Measurements from ENCODE around the gene FAXC. TPM values are rescaled to one million over a fixed set of nuclear protein-coding genes. Genes with fewer than 3 reads are reported as not detected.

Gene FAXC
- 54.1 TPM for total RNA-seq

DNA sequence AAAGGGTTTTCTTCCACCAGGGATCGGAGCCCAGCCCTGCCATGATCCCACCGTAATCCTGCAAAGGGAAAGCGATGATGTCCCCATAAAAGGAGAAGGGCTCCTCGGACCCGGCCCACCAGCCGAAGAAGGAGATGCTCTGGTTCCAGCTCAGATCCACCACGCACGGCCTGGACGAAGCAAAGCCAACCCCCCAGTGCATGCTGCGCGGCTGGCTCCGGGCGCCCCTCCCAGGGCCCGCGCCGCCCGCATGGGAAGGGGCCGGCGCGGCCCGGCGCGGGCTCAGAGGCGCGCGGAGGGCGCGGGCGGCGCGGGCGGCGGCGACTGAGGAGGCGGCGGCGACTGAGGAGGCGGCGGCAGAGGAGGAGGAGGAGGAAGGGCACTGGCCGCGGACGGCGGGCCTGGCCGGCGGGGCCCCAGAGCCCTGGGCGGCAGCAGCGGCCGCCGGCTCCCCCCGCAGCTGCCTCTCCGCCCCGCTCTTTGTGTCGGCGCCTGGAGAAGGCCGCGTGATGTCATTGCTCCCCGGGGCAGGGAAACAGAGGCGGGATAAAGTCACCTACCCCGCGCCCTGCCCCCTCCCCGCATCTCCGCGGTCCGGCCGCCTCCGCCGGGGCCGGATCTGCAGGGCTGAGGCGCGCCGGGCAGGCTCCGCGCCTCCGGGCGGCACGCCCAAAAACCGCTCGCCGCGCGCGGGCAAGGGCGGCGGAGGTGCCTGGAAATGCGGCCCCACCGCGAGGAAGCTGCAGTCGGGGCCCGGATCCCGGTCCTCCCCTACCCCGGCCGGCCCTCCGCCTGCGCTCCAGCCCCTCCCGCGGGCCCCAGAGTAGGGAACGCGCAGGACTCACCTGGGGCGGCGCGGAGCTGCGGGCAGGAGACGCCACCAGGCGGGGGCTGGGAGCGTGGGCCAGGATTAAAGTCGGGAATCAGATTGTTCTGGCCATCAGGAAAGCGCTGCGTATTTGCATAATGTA, at the start of gene FAXC:
TSS of gene FAXC (minus strand) at position 504 of the 971 bp plus-strand sequence. CDS start at position 202, 302 bp downstream.

DNA sequence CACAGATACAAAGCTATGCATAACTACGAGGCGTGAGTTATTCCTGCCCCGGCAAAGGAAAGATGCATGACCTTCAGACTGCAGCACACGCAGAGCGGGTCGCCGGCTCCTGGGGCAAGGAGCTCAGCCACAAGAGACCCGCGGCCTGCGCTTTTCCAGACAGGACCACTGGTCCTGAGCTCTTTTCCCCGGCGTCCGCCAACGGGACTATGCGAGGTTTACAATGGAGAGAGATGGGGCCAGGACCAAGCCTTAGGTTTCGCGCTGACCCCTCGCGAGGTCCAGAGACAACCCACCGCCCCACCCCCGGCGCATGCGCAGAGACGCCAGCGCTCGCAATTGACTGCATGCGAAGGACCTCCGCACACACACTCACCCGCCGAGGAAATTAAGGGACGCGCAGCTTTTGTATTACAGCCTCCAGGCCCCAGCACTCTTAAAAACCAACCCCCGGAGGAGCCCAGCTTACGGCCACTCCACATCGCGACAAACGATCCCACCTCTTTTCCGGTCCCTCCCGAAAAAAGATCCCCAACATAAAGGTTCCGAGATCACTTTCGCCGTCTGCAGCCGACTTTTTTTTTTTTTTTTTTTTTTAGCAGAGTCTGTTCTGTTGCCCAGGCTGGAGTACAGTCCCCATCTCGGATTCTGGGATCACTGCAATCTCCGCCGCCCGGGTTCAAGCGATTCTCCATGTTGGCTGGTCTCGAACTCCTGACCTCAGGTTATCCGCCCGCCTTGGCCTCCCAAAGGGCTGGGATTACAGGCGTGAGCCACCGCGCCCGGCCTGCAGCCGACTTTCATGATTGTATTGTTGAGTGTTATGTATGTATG, 44.4 kb upstream of the FAXC start, which contains the start of gene COQ3:
TSS of gene COQ3 (minus strand) at position 498 of the 834 bp plus-strand sequence. CDS start at position 482, 16 bp downstream.

Other genes starting within 250 kb of the FAXC start
- 11.0 TPM for gene COQ3, start 44.5 kb upstream of the FAXC start, total RNA-seq
- 289 TPM for gene PNISR, start 75.6 kb upstream of the FAXC start, total RNA-seq
- 8.8 TPM for gene USP45, start 165.7 kb upstream of the FAXC start, total RNA-seq
- gene CCNC, start 219.0 kb upstream of the FAXC start, total RNA-seq = 92.0 TPM